GM08714 (cell line): Measurements from ENCODE around the gene ZFAND2A.

ENCODE experiments used
- H3K4me3 ChIP-seq: fragments of 200-500 bp; sonication (Bioruptor generic); 2 replicates; pipeline ENCODE4 v1.5.1; 2014; ENCODE audit warnings: mild to moderate bottlenecking, low read length, inconsistent platforms
- ZNF274 ChIP-seq: IDR thresholded peaks from 2 replicates; pipeline ENCODE4 v1.6.1; 2012; ENCODE audit warnings: mild to moderate bottlenecking, low read depth, low read length

The ZFAND2A gene

GRCh38 chr7:1103789-1104515, 56.0 kb downstream of the ZFAND2A start:
- H3K4me3 ChIP-seq = peak overlapping the region; percentile 27; the same call in 1 of the 2 replicates
- TF ChIP-seq ZNF274 = no peak

GRCh38 chr7:1103009-1103788, 56.8 kb downstream of the ZFAND2A start:
- TF ChIP-seq ZNF274 = no peak
- H3K4me3 ChIP-seq = peak overlapping the region; percentile 27; the same call in 1 of the 2 replicates
